Ramos (cell line): Measurements from ENCODE around the gene PRPF38B.
"Not testable (repeated sequence)": the region's sequence is repeated elsewhere in the genome, so short reads cannot be mapped to it uniquely, and the experiment has no call there.

Experiments
- in situ Hi-C: fragments of 300-500 bp; cut with MboI; formaldehyde crosslinking; loops from one replicate; pipeline ENCODE4 v1.14.3; 2022; ENCODE audit warnings: low sequenced_read_pairs; ENCODE audit not compliant: unreplicated experiment

The PRPF38B gene, protein sequence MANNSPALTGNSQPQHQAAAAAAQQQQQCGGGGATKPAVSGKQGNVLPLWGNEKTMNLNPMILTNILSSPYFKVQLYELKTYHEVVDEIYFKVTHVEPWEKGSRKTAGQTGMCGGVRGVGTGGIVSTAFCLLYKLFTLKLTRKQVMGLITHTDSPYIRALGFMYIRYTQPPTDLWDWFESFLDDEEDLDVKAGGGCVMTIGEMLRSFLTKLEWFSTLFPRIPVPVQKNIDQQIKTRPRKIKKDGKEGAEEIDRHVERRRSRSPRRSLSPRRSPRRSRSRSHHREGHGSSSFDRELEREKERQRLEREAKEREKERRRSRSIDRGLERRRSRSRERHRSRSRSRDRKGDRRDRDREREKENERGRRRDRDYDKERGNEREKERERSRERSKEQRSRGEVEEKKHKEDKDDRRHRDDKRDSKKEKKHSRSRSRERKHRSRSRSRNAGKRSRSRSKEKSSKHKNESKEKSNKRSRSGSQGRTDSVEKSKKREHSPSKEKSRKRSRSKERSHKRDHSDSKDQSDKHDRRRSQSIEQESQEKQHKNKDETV

GRCh38 chr1:108691942-108692723 is at the start of gene PRPF38B:
TSS of gene PRPF38B (plus strand) at chr1:108692310. CDS start at chr1:108692592, 282 bp downstream.
- in situ Hi-C loops = loop anchor here (10.0 kb wide), 1 partner anchor 413 kb away; no protein-coding TSS in a partner anchor

DNA sequence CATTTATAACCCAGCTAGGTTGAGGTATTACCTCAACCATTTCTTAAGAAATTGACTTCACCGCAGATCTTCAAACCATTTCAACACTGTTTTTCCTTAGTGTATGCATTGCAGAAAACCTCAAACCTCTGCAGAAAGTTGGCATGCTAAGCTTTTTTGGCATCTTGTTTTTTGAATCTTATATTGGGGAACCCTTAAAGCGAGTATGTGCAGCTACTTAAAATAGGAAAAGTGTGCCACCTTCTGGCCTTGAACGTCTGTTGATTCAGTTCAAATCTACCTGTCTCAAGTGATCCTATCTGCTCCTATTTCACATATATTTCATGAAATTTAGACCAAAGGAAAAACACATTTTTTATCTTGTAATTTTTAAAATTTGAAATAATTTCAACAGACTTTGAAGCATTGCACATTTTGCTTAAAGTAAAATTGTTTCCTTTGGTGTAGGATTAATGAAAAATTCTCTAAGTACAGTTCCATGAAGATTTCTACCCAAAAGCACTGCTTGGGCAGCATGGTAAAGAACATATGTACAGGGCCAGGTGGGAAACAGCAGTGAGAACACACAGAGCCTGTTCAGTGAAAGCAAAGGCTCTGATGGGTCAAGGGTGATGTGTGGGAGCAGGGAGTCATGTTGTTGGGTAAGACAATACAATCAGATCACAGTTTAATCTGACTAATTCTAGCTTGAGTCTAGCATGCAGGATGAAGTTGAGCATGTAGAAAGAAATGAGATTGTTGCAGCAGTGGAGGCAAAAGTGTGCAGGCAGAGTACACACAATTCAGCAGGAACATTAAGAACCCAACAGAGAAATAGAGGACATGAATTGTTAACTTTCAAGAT is 48.4 kb upstream of the PRPF38B start:
- in situ Hi-C loops = no loop called here

DNA sequence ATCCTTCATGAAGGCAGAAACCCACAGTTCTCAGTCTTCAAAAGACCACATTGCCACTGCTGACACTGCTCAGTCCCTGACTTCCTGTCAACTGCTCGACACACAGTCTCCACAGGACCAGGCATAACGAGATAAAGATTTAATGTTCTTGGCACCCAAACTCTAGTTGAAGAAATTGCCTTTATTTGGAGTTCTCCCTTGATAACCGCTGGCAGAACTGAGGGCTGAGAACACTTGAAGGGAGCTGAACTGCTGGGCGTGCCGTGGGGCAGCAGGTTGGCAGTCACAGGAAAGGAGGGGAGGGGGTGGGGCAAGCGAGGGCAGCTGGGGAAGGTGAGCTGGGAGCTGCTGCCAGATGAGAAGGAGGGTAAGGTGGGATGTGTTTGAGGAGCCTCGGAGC is 47.1 kb upstream of the PRPF38B start:
- in situ Hi-C loops = no loop called here

- in situ Hi-C loops = no loop called here
Measured at GRCh38 chr1:108645564-108646184, 46.4 kb upstream of the PRPF38B start.

DNA sequence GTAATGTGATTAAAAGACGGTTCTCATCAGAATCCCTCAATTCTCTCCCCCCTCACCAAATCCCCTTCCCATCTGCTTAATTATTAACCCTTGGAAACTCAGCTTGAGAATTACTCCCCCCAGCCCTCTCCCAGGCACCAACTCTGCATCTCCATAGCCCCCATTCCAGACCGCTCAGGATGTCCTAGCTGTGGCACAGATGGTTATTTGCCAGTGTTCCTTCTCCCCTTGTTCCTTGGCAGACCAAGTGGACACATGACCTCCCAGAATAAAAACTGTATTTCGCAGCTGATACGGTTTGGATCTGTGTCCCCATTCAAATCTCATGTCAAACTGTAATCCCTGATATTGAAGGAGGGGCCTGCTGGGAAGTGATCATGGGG is 45.9 kb upstream of the PRPF38B start:
- in situ Hi-C loops = no loop called here

GRCh38 chr1:108646648-108647269 is 45.4 kb upstream of the PRPF38B start:
- in situ Hi-C loops = no loop called here

DNA sequence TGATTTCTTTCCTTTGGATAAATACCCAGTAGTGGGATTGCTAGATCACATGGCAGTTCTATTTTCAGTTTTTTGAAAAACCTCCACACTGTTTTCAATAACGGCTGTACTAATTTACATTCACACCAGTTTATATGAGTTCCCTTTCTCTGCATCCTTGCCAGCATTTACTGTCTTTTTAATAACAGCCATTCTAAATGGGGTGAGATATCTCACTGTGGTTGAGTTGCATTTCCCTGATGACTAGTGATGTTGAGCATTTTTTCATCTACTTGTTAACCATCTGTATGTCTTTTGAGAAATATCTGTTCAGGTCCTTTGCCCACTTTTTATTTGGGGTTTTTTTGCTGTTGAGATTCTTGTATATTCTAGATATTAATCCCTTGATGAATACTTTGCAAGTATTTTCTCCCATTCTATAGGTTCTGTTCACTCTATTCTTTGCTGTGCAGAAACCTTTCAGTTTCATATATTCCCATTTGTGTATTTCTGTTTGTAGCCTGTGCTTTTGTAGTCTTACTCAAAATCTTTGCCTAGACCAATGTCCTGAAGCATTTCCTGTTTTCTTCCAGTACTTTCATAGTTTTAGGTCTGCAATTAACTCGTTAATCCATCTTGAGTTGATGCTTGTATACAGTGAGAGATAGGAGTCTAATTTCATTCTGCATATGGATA is 38.5 kb upstream of the PRPF38B start:
- in situ Hi-C loops = no loop called here

GRCh38 chr1:108657356-108658080 is 34.6 kb upstream of the PRPF38B start:
- in situ Hi-C loops = no loop called here

- in situ Hi-C loops = no loop called here
Measured at GRCh38 chr1:108661030-108661609, 31.0 kb upstream of the PRPF38B start, which contains the start of gene HENMT1. TSS of gene HENMT1 (minus strand) at chr1:108661093. CDS start at chr1:108659884, 1,209 bp downstream.

- in situ Hi-C loops = no loop called here
Measured at GRCh38 chr1:108663074-108663473, 29.0 kb upstream of the PRPF38B start.

DNA sequence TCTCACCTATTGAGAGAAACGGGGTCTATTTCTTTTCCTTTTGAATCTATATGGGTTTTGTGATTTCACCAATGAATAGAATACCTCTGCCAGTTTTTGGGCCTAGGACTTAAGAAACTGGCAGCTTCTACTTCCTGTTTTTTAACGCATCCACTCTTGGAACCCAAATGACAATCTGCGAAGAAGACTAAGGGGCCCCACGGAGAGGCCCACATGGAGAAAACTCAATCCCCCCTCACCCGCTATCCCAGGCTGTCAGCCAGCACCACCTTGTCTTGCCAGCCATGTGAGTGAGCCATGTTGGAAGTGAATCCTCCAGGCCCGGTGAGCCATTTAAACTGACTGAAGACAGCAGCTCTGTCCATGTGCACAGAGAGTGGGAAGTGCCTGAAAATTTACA is 27.6 kb upstream of the PRPF38B start:
- in situ Hi-C loops = no loop called here

GRCh38 chr1:108665067-108665466 is 27.0 kb upstream of the PRPF38B start:
- in situ Hi-C loops = no loop called here

DNA sequence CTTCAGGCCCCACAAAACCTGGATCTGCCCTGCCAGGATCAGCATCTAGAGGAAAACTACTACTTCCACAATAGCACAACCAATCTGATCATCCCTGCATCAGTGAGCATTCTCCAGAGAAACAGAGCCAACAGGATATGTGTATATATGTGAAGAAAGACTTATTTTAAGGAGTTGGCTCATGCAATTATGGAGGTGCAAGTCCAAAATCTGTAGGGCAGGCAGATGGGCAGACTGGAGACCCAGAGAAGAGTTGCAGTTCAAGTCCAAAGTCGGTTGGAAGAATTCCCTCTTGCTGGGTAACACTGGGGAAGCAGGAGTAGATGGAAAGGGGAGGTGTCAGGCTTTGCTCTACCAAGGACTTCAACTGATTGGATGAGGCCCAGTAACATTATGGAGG is 26.3 kb upstream of the PRPF38B start:
- in situ Hi-C loops = no loop called here

DNA sequence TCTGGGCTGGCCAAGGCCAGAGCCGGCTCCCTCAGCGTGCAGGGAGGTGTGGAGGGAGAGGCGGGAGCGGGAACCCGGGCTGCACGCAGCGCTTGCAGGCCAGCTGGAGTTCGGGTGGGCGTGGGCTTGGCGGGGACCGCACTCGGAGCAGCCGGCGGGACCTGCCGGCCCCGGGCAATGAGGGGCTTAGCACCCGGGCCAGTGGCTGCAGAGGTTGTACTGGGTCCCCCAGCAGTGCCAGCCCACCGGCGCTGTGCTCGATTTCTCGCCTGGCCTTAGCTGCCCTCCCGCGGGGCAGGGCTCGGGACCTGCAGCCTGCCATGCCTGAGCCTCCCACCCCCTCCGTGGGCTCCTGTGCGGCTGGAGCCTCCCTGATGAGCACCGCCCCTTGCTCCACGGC is 24.7 kb upstream of the PRPF38B start:
- in situ Hi-C loops = not testable (repeated sequence)

DNA sequence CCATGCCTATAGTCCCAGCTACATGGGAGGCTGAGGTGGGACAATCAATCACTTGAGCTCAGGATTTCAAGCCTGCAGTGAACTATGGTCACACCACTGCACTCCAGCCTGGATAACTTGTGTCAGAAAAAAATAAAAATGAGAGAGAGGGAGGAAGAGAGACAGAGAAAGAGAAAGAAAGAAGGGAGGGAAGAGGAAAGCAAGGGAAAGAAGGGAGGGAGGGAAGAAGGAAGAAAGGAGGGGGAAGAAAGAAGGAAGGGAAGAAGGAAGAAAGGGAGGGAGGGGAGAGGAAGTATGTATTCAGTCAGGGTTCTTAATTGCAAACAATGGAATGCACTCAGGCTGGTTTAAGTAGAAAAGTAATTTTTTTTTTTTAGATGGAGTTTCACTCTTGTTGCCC is 23.3 kb upstream of the PRPF38B start:
- in situ Hi-C loops = no loop called here

DNA sequence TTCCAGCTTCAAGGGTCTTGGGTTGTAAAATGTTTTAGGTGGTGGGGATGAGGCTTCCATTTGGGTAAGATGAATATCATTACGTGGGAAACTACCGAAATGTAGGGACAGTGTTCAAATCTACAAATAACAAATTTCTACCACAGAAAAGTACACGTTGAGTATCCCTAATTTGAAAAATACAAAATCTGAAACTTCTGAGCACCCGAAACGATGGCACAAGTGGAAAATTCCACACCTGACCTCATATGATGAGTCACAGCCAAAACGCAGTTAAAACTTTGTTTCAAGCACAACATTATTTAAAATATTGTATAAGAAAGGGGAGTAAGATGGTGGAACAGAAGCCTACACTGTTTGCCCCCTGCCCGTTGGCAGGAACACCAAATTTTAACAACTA is 22.4 kb upstream of the PRPF38B start:
- in situ Hi-C loops = no loop called here

GRCh38 chr1:108670131-108670773 is 21.9 kb upstream of the PRPF38B start:
- in situ Hi-C loops = no loop called here
